A673 (cell line): ENCODE data around the gene WFDC1.

Experiments
- EZH2 ChIP-seq: fragments of 200-600 bp; sonication (generic); IDR thresholded peaks from 2 replicates; pipeline ENCODE4 v1.6.1; 2017; ENCODE audit warnings: borderline replicate concordance, low read depth, mild to moderate bottlenecking, mixed read lengths, antibody characterized with exemption, low read length; ENCODE audit not compliant: poor library complexity, severe bottlenecking
- TF ChIP-seq, protein P1 (sequence below): fragments of 300-800, 200-600 bp; sonication (generic); conservative IDR thresholded peaks from 2 replicates; pipeline ENCODE4 v1.5.1; 2017; ENCODE audit warnings: low read depth, mild to moderate bottlenecking, antibody characterized with exemption, low read length, moderate library complexity, mixed read lengths

DNA sequence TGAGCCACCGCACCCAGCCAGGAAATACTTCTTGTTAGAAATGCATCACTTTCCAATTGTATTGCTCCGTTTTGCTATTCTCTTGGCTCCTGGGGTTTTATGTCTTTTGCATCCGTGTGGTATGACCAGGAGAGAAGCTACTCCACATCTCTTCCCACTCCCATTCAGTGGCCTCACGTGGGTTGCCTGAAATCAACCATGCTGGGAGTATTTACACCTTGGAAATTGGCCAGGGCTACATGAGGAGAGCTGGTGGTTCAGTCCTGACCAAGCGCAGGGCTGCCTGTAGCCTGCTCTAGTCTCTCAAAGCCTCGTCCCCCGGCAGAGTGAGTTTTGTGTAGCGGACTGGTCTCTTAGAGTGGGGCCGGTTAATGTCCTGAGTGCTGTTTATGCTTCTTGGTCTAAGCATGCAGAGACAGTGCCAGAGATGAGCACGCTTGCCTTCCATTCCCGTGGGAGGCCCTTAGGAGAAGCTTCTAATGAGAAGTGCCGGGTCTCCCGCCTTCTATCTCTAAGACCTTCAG lies 3.8 kb downstream of the WFDC1 start:
- no peak for TF ChIP-seq EZH2
- TF ChIP-seq, protein P1, sequence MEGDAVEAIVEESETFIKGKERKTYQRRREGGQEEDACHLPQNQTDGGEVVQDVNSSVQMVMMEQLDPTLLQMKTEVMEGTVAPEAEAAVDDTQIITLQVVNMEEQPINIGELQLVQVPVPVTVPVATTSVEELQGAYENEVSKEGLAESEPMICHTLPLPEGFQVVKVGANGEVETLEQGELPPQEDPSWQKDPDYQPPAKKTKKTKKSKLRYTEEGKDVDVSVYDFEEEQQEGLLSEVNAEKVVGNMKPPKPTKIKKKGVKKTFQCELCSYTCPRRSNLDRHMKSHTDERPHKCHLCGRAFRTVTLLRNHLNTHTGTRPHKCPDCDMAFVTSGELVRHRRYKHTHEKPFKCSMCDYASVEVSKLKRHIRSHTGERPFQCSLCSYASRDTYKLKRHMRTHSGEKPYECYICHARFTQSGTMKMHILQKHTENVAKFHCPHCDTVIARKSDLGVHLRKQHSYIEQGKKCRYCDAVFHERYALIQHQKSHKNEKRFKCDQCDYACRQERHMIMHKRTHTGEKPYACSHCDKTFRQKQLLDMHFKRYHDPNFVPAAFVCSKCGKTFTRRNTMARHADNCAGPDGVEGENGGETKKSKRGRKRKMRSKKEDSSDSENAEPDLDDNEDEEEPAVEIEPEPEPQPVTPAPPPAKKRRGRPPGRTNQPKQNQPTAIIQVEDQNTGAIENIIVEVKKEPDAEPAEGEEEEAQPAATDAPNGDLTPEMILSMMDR, result no peak
